AG04449 (cell line): ENCODE data around the gene MGA.

Experiments used
- CTCF ChIA-PET: fragments of 350-600 bp; formaldehyde crosslinking; extraction: SDS; loops from one replicate; lab custom pipeline; 2021; ENCODE audit warnings: antibody characterized with exemption; lab: Yijun Ruan, JAX
- POLR2A ChIA-PET: fragments of 400-600, 350-600 bp; formaldehyde crosslinking; extraction: SDS; loops from one replicate; lab custom pipeline; 2020; ENCODE audit warnings: antibody characterized with exemption, inconsistent platforms; lab: Yijun Ruan, JAX
- DNase-seq: peaks from one replicate; pipeline ENCODE4 v3.0.0-alpha.2; 2010; ENCODE audit warnings: low read depth, low spot score
- H3K4me3 ChIP-seq: 2 replicates; pipeline ENCODE4 v1.5.1; 2011; ENCODE audit warnings: low read depth, mild to moderate bottlenecking, control low read depth, low read length
- TF ChIP-seq, protein P1 (sequence below): IDR thresholded peaks from one replicate; pipeline ENCODE4 v1.5.1; 2011; ENCODE audit warnings: mild to moderate bottlenecking, moderate library complexity, low read length, control low read depth, inconsistent platforms; ENCODE audit not compliant: insufficient read depth; ENCODE audit errors: missing control alignments

MGA gene

DNA sequence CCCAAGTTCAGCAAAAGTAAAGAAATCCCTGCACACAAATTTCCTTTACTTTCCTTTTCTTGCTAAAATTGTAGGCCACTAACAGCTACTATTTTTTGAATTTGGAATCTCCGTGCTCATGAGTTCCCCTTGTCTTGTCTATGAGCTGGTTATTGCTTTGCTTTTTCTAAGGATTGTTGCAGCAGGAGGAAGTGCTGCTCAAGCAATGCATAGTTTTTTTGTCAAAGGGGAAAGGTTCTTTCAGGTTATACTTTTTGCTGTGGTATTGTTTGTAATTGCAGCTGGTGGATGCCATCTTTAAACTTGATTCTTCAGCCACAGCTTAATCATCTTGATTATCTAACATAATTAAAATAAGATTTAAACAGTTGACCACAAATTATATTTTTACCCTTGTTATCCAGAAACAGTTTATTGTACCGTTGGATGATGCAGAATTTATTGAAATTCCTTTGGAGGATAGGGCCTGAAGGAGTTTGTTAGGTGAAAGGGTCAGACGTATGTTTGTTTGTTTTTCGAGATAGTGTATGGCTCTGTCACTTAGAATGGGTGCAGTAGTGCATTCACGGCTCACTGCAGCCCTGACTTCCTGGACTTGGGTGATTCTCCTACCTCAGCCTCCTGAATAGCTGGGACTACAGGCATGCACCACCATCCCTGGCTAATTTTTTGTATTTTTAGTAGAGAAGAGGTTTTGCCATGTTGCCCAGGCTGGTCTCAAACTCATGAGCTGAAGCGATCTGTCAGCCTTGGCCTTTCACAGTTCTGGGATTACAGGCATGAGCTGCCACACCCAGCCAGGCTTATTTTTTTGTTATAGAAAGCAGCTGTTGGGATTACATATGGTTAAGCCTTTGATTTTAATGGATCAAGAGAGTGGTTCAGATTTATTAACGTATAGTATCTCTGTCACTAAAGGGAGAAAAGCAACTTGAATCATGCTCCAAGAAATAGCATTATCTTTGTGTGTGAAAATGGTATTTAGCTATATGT, 11.7 kb downstream of the MGA start:
- ChIA-PET CTCF (interaction anchor here (1.1 to 1.5 kb wide), 2 partner anchors 69 to 139 kb away, joined by 3 to 4 read pairs; no protein-coding TSS in a partner anchor), POLR2A (no interaction called here)
- TF ChIP-seq, protein P1, sequence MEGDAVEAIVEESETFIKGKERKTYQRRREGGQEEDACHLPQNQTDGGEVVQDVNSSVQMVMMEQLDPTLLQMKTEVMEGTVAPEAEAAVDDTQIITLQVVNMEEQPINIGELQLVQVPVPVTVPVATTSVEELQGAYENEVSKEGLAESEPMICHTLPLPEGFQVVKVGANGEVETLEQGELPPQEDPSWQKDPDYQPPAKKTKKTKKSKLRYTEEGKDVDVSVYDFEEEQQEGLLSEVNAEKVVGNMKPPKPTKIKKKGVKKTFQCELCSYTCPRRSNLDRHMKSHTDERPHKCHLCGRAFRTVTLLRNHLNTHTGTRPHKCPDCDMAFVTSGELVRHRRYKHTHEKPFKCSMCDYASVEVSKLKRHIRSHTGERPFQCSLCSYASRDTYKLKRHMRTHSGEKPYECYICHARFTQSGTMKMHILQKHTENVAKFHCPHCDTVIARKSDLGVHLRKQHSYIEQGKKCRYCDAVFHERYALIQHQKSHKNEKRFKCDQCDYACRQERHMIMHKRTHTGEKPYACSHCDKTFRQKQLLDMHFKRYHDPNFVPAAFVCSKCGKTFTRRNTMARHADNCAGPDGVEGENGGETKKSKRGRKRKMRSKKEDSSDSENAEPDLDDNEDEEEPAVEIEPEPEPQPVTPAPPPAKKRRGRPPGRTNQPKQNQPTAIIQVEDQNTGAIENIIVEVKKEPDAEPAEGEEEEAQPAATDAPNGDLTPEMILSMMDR, result no peak
- H3K4me3 ChIP-seq, result no peak overlapping the region
- no peak for DNase-seq

DNA sequence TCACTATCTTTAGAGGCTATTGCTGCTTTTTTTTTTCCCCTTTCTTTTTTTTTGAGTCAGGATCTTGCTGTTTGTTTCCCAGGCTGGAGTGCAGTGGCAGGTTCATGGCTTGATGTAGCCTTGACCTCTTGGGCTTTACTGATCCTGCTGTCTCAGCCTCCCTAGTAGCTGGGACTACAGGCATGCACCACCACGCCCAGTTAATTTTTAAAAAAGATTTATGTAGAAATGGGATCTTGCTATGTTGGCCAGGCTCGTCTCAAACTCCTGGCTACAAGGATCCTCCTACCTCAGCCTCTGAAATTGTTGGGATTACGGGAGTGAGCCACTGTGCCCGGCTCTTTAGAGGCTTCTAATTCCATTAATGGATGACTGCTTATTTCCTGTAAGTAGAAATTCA, 15.1 kb downstream of the MGA start:
- CTCF ChIA-PET, result interaction anchor here (0.9 to 1.0 kb wide), 3 partner anchors 21 to 99 kb away, joined by 3 read pairs; partner anchors contain the start of gene MAPKBP1
- H3K4me3 ChIP-seq, result no peak overlapping the region
- TF ChIP-seq, protein P1, result no peak
- POLR2A ChIA-PET, result no interaction called here
- no peak for DNase-seq

DNA sequence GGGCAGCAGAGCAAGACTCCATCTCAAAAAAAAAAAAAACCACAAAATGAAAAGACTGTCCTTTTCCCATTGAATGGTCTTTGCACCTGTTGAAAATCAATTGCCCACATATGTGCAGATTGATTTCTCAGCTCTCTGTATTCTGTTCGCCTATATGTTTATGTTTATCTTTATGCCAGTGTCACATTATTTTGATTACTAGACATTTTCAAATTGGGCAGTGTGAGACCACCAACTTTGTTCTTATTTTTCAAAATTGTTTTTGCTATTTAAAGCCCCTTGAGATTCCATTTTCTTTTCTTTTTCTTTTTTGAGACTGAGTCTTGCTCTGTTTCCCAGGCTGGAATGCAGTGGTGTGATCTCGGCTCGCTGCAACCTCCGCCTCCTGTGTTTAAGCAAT, 18.5 kb downstream of the MGA start:
- CTCF ChIA-PET, result no interaction called here
- H3K4me3 ChIP-seq, result no peak overlapping the region
- POLR2A ChIA-PET, result no interaction called here
- TF ChIP-seq, protein P1, result no peak
- DNase-seq, result no peak

DNA sequence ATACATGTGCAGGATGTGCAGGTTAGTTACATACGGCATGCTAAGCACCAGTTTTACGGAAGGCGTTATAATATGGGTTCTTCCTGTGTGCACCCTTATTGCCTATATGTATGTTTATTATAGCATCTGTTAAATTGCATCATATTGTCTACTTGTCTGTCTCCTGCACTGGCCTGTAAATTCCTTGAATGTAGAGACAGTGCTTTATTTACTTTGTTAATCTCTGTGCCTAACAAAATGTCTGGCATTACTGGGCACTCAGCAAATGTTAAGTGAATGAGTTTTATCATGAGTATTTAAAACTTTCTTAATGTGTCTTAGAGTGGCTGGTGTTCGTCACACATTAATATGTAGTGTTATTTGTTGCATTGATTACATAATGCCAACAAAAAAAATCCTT, 23.8 kb downstream of the MGA start:
- CTCF ChIA-PET, result no interaction called here
- POLR2A ChIA-PET, result no interaction called here
- no peak overlapping the region for H3K4me3 ChIP-seq
- TF ChIP-seq, protein P1, result no peak
- no peak for DNase-seq

DNA sequence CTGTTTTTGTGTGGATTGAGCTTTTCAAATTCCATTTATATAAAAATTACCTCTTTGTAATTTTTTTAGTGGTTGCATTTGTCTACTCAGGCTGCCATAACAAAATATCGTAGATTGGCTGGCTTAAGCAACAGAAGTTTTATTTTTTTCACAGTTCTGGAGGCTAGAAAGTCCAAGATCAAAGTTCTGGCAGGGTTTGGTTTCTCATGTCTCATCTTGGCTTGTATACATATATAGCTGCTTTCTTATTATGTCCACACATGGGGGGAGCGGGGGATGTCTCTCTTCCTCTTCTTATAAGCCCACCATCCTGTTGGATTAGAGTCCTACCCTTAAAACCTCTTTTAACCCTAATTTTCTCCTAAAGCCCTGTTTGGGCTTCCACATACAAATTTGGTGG, 28.5 kb downstream of the MGA start:
- DNase-seq, result no peak
- ChIA-PET POLR2A (no interaction called here), CTCF (interaction anchor here (1.3 to 1.5 kb wide), 2 partner anchors 216 to 223 kb away, joined by 3 to 4 read pairs; no protein-coding TSS in a partner anchor)
- TF ChIP-seq, protein P1, result no peak
- H3K4me3 ChIP-seq, result no peak overlapping the region

- POLR2A ChIA-PET, result no interaction called here
- H3K4me3 ChIP-seq, result no peak overlapping the region
- CTCF ChIA-PET, result interaction anchor here (1.3 kb wide), 1 partner anchor 223 kb away, joined by 3 read pairs; no protein-coding TSS in a partner anchor
- no peak for DNase-seq
- TF ChIP-seq, protein P1, result no peak
Measured at GRCh38 chr15:41689083-41689482, 28.9 kb downstream of the MGA start.
